DMS79 treated with DMSO at 0.1 percent for 48 hours (cell line): ENCODE measurements around the gene ARHGEF35.
"Not testable (repeated sequence)": the region's sequence is repeated elsewhere in the genome, so short reads cannot be mapped to it uniquely, and the experiment has no call there.

Experiments
- DNase-seq: peaks from one replicate; lab custom pipeline; 2025; lab: John Stamatoyannopoulos, UW

ARHGEF35 gene

GRCh38 chr7:144178380-144179164 lies 17.1 kb downstream of the ARHGEF35 start:
- DNase-seq = not testable (repeated sequence)

- DNase-seq = no peak
These were observed 21.0 kb downstream of the ARHGEF35 start for GRCh38 chr7:144174613-144175012.

- not testable (repeated sequence) for DNase-seq
These were observed 23.9 kb downstream of the ARHGEF35 start for GRCh38 chr7:144171594-144172350.

- DNase-seq = no peak
These were observed 30.8 kb downstream of the ARHGEF35 start for GRCh38 chr7:144164784-144165183.

GRCh38 chr7:144158861-144159260 lies 36.8 kb downstream of the ARHGEF35 start:
- DNase-seq = no peak

- DNase-seq = no peak
These were observed 47.3 kb downstream of the ARHGEF35 start for GRCh38 chr7:144148224-144148827.

GRCh38 chr7:144144426-144144825 lies 51.2 kb downstream of the ARHGEF35 start:
- no peak for DNase-seq

GRCh38 chr7:144142187-144142586 lies 53.4 kb downstream of the ARHGEF35 start:
- no peak for DNase-seq

- DNase-seq = no peak
These were observed 58.1 kb downstream of the ARHGEF35 start for GRCh38 chr7:144137501-144137900.
